Measurements from ENCODE around the gene TEAD2. TPM values are rescaled to one million over a fixed set of nuclear protein-coding genes. Genes with fewer than 3 reads are reported as not detected.
"Not testable (repeated sequence)": the region's sequence is repeated elsewhere in the genome, so short reads cannot be mapped to it uniquely, and the experiment has no call there.

TEAD2 gene
- total RNA-seq, 6 experiments from 2014 or later: 16.5 to 23.1 (median 20.8) TPM

- no peak overlapping the region for H3K4me3 Mint-ChIP-seq
- H3K9me3 Mint-ChIP-seq: no peaks in the 10 kb centered on the region
- H3K27me3 Mint-ChIP-seq (ENCODE audit: insufficient read depth): peaks cover 13% of the 10 kb centered on the region
- H3K36me3 Mint-ChIP-seq (ENCODE audit: low read depth): no peaks in the 10 kb centered on the region
- H3K4me1 Mint-ChIP-seq (ENCODE audit: low read depth): no peaks in the 10 kb centered on the region; the same call in 1 of the 2 replicates
- TF ChIP-seq CTCF (IDR thresholded peaks at IDR 0.05): no peak
- no peak for DNase-seq
- no peak overlapping the region; the same call in 1 of the 2 replicates for H3K27ac Mint-ChIP-seq
Observed at GRCh38 chr19:49328741-49329140, 33.5 kb downstream of the TEAD2 start.

- Mint-ChIP-seq H3K27me3 (ENCODE audit: insufficient read depth) (peaks cover 9% of the 10 kb centered on the region), H3K36me3 (ENCODE audit: low read depth) (no peaks in the 10 kb centered on the region), H3K4me3 (no peak overlapping the region), H3K9me3 (no peaks in the 10 kb centered on the region), H3K4me1 (ENCODE audit: low read depth) (no peaks in the 10 kb centered on the region; the same call in 1 of the 2 replicates), H3K27ac (no peak overlapping the region)
- peak; percentile 43 for DNase-seq
- peak; percentile 81 for TF ChIP-seq CTCF (IDR thresholded peaks at IDR 0.05)
Observed at GRCh38 chr19:49327878-49328544, 34.2 kb downstream of the TEAD2 start.

- TF ChIP-seq CTCF (IDR thresholded peaks at IDR 0.05): no peak
- peaks cover 4% of the 10 kb centered on the region for H3K27me3 Mint-ChIP-seq (ENCODE audit: insufficient read depth)
- H3K4me3 Mint-ChIP-seq: no peak overlapping the region; the same call in 1 of the 2 replicates
- H3K9me3 Mint-ChIP-seq: peaks cover 4% of the 10 kb centered on the region; the same call in 1 of the 2 replicates
- H3K36me3 Mint-ChIP-seq (ENCODE audit: low read depth): no peaks in the 10 kb centered on the region; the same call in 1 of the 2 replicates
- H3K4me1 Mint-ChIP-seq (ENCODE audit: low read depth): no peaks in the 10 kb centered on the region; the same call in 1 of the 2 replicates
- DNase-seq: no peak
- no peak overlapping the region for H3K27ac Mint-ChIP-seq
Observed at GRCh38 chr19:49326165-49326704, 36.0 kb downstream of the TEAD2 start.

- not testable (repeated sequence) for H3K9me3 Mint-ChIP-seq; H3K36me3 Mint-ChIP-seq (ENCODE audit: low read depth); H3K4me3 Mint-ChIP-seq; H3K27ac Mint-ChIP-seq; H3K4me1 Mint-ChIP-seq (ENCODE audit: low read depth); H3K27me3 Mint-ChIP-seq (ENCODE audit: insufficient read depth); DNase-seq
Observed at GRCh38 chr19:49325756-49326155, 36.5 kb downstream of the TEAD2 start.

GRCh38 chr19:49324801-49325576, 37.2 kb downstream of the TEAD2 start, which contains the start of gene SLC6A16:
Gene SLC6A16 (minus strand): TSS chr19:49325191. CDS start chr19:49311347, 13,844 bp downstream.
- no peaks in the 10 kb centered on the region; the same call in 1 of the 2 replicates for H3K36me3 Mint-ChIP-seq (ENCODE audit: low read depth)
- peaks cover 4% of the 10 kb centered on the region; the same call in 1 of the 2 replicates for H3K9me3 Mint-ChIP-seq
- peaks cover 3% of the 10 kb centered on the region for H3K27me3 Mint-ChIP-seq (ENCODE audit: insufficient read depth)
- no peak within 1 kb of the TSS for H3K4me3 Mint-ChIP-seq
- TF ChIP-seq CTCF (IDR thresholded peaks at IDR 0.05): no peak
- no peak within 1 kb of the TSS for H3K27ac Mint-ChIP-seq
- DNase-seq: no peak
- no peaks in the 10 kb centered on the region; the same call in 1 of the 2 replicates for H3K4me1 Mint-ChIP-seq (ENCODE audit: low read depth)
